ENCODE data around the gene NPFFR1. TPM values are rescaled to one million over a fixed set of nuclear protein-coding genes. Genes with fewer than 3 reads are reported as not detected.

NPFFR1 gene
- total RNA-seq, 2 donors from 2014 or later: 0.14 TPM; not detected in 1

DNA sequence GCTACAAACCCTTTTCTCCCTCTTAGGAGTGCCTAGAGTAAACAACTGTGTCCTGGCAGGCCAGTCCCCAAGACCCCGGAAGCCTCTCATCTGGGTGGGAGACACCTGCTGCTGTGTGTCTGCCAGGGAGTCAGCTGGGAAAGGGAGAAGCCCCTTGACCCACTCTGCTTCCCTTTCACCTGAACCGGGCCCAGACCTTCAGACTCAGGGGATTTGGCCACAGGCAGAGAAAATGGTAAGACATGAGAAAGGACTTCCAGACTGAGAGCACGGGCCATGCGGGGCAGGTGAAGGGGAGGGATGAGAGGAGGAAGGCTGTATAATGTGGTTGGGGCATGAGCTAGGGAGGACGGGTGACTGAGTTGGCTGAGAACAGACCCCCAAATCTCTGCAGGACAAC lies 36.0 kb upstream of the NPFFR1 start:
- Histone ChIP-seq H3K27me3 (replicated peaks; ENCODE audit: insufficient read depth) (no peaks in the 10 kb centered on the region), H3K27ac (no peak overlapping the region), H3K9me3 (no peaks in the 10 kb centered on the region), H3K4me3 (no peak overlapping the region), H3K36me3 (no peaks in the 10 kb centered on the region), H3K4me1 (ENCODE audit: control insufficient read depth in 1 of 2, low read depth in 2 of 2) (no peaks in the 10 kb centered on the region)
- TF ChIP-seq, protein P1, sequence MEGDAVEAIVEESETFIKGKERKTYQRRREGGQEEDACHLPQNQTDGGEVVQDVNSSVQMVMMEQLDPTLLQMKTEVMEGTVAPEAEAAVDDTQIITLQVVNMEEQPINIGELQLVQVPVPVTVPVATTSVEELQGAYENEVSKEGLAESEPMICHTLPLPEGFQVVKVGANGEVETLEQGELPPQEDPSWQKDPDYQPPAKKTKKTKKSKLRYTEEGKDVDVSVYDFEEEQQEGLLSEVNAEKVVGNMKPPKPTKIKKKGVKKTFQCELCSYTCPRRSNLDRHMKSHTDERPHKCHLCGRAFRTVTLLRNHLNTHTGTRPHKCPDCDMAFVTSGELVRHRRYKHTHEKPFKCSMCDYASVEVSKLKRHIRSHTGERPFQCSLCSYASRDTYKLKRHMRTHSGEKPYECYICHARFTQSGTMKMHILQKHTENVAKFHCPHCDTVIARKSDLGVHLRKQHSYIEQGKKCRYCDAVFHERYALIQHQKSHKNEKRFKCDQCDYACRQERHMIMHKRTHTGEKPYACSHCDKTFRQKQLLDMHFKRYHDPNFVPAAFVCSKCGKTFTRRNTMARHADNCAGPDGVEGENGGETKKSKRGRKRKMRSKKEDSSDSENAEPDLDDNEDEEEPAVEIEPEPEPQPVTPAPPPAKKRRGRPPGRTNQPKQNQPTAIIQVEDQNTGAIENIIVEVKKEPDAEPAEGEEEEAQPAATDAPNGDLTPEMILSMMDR (IDR thresholded peaks at IDR 0.05): no peak
- DNase-seq (ENCODE audit: low spot score) (no peak), ATAC-seq (ENCODE audit: insufficient number of reproducible peaks, low FRiP score, low read depth) (no peak)

DNA sequence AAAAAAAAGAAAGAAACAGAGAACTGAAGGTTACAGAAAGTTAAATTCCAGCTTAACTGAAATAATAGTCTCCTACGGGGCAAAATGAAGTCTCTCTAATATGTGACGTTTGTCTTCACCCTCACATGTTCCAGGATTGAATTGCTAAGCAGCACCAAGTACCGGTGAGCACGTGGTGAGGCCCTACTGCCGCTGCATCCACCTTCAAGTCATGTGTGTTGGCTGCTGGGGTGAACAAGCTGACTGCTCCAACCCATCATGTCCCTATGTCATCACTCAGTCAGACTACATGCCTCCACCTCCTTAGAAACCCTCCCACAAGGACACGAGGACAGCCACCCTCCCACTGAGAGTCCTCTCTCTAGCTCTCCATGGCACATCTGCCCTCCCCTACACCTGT lies 35.4 kb upstream of the NPFFR1 start:
- no peaks in the 10 kb centered on the region for H3K4me1 ChIP-seq (ENCODE audit: control insufficient read depth in 1 of 2, low read depth in 2 of 2)
- H3K27ac ChIP-seq: no peak overlapping the region
- no peaks in the 10 kb centered on the region for H3K27me3 ChIP-seq (replicated peaks; ENCODE audit: insufficient read depth)
- ATAC-seq (ENCODE audit: insufficient number of reproducible peaks, low FRiP score, low read depth) (no peak), DNase-seq (ENCODE audit: low spot score) (no peak)
- H3K9me3 ChIP-seq: no peaks in the 10 kb centered on the region
- H3K36me3 ChIP-seq: no peaks in the 10 kb centered on the region
- H3K4me3 ChIP-seq: no peak overlapping the region
- TF ChIP-seq, protein P1 (IDR thresholded peaks at IDR 0.05): no peak

DNA sequence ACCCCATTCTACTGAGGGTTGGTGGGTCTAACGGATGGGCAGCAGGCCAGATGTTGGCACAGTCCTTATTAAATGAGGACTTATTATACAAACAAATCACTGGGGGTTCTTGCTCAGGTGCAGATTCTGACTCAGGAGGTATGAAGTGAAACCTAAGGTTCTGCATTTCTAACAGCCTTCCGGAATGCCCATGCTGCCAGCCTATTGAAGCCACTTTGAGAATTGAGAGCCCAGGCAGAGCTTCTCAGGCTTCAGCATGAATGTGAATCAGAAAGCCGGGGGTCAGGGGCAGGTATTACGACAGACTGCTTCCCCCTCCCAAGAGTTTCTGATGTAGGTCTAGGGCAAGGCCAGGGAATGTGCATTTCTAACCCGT lies 34.1 kb upstream of the NPFFR1 start:
- DNase-seq (ENCODE audit: low spot score) (no peak), ATAC-seq (ENCODE audit: insufficient number of reproducible peaks, low FRiP score, low read depth) (no peak)
- Histone ChIP-seq H3K36me3 (no peaks in the 10 kb centered on the region), H3K9me3 (no peaks in the 10 kb centered on the region), H3K4me1 (ENCODE audit: control insufficient read depth in 1 of 2, low read depth in 2 of 2) (no peaks in the 10 kb centered on the region), H3K4me3 (no peak overlapping the region), H3K27ac (no peak overlapping the region), H3K27me3 (replicated peaks; ENCODE audit: insufficient read depth) (no peaks in the 10 kb centered on the region)
- TF ChIP-seq, protein P1 (IDR thresholded peaks at IDR 0.05): no peak

DNA sequence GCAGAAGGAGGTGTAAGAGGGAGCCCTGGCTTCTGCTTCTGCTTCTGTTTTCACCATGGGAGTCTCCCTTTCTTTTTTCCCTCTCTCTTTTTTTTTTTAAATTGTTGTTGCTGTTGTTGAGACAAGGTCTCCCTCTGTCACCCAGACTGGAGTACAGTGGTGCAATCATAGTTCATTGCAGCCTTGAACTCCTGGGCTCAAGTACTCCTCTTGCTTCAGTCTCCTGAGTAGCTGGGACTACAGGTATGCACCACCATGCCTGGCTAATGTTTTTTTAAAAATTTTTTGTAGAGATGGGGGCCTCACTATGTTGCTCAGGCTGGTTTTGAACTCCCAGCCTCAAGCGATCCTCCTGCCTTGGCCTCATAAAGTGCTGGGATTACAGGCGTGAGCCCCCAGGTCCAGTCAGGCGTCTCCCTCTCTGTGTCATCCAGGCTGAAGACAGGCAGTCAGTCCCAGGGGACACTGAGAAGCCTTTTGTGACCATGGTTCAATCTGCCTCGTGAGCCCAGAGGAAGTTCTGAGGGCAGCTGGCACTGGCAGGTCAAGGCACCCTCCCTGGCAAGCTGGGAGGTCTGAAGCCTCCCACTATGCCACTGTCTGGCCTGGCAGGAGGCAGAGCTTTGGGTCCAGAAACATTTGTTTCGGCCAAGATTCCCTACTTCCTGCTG lies 33.6 kb upstream of the NPFFR1 start:
- Histone ChIP-seq H3K4me3 (no peak overlapping the region), H3K27me3 (replicated peaks; ENCODE audit: insufficient read depth) (no peaks in the 10 kb centered on the region), H3K36me3 (no peaks in the 10 kb centered on the region), H3K4me1 (ENCODE audit: control insufficient read depth in 1 of 2, low read depth in 2 of 2) (no peaks in the 10 kb centered on the region), H3K27ac (no peak overlapping the region), H3K9me3 (no peaks in the 10 kb centered on the region)
- DNase-seq (ENCODE audit: low spot score) (no peak), ATAC-seq (ENCODE audit: insufficient number of reproducible peaks, low FRiP score, low read depth) (no peak)
- TF ChIP-seq, protein P1 (IDR thresholded peaks at IDR 0.05): no peak

DNA sequence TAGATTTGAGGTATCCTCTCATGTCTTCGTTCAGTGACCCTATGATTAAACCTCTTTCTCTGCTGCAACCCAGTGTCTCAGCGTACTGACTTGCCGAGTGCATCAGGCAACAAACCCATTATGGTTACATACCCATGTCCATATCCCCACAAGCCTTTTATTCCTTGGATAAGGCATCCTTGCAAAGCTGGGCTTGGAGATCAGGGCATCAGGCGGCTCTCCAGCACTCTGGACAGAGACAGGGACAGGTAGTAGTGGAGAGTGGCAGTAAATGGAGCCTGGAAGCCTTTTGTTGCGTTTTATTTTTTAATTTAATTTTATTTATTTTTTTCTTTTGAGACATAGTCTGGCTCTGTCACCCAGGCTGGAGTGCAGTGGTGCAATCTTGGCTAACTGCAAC lies 32.0 kb upstream of the NPFFR1 start:
- TF ChIP-seq, protein P1 (IDR thresholded peaks at IDR 0.05): no peak
- H3K27ac ChIP-seq: no peak overlapping the region
- no peak for DNase-seq (ENCODE audit: low spot score)
- H3K4me3 ChIP-seq: no peak overlapping the region
- ATAC-seq (ENCODE audit: insufficient number of reproducible peaks, low FRiP score, low read depth): no peak
- no peaks in the 10 kb centered on the region for H3K27me3 ChIP-seq (replicated peaks; ENCODE audit: insufficient read depth)
- no peaks in the 10 kb centered on the region for H3K36me3 ChIP-seq
- H3K4me1 ChIP-seq (ENCODE audit: control insufficient read depth in 1 of 2, low read depth in 2 of 2): no peaks in the 10 kb centered on the region
- no peaks in the 10 kb centered on the region for H3K9me3 ChIP-seq

All from thoracic aorta (tissue), 2 donors.